ENCODE measurements around the gene BCL2L14. TPM values are rescaled to one million over a fixed set of nuclear protein-coding genes. Genes with fewer than 3 reads are reported as not detected.

Gene BCL2L14
- total RNA-seq, 2 experiments from 2014 or later = 0.28 to 0.38 TPM

DNA sequence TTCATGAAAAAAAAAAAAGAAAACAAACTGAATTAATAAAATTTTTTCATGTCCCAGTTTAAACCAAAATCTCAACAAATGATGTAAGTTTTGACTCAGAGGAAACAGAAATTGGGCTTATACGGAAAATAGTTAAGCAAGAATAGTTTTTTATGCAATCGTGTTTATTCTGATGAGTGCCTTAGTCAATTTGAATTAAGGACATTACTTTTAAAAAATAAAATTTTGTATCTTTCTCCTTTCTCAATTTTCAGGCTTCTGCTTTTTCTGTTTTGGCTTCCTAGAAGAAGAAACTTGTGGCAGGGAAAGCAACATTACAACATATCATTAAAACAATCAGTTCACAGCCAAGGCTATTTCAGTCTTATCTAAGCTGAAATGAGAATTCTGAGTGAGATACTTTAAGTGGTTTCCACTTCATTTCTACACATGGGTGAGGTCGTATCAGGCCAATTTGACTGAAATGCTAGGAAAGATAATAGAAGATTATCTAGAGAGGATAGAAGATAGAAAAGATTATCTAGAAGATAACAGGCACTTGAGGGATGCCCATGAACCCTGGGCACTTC, 52.4 kb downstream of the BCL2L14 start:
- no peaks in the 10 kb centered on the region for H3K4me1 ChIP-seq (ENCODE audit: insufficient read depth, low read length)
- no peak overlapping the region for H3K27ac ChIP-seq (ENCODE audit: low read depth in 1 of 2, low read length in 2 of 2)
- TF ChIP-seq, protein P1, sequence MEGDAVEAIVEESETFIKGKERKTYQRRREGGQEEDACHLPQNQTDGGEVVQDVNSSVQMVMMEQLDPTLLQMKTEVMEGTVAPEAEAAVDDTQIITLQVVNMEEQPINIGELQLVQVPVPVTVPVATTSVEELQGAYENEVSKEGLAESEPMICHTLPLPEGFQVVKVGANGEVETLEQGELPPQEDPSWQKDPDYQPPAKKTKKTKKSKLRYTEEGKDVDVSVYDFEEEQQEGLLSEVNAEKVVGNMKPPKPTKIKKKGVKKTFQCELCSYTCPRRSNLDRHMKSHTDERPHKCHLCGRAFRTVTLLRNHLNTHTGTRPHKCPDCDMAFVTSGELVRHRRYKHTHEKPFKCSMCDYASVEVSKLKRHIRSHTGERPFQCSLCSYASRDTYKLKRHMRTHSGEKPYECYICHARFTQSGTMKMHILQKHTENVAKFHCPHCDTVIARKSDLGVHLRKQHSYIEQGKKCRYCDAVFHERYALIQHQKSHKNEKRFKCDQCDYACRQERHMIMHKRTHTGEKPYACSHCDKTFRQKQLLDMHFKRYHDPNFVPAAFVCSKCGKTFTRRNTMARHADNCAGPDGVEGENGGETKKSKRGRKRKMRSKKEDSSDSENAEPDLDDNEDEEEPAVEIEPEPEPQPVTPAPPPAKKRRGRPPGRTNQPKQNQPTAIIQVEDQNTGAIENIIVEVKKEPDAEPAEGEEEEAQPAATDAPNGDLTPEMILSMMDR (IDR thresholded peaks at IDR 0.05) = no peak
- Mint-ChIP-seq H3K36me3 (ENCODE audit: low read depth) (peaks cover 74% of the 10 kb centered on the region), H3K4me3 (no peak overlapping the region), H3K4me1 (ENCODE audit: low read depth) (no peaks in the 10 kb centered on the region), H3K27ac (no peak overlapping the region), H3K9me3 (no peaks in the 10 kb centered on the region), H3K27me3 (no peaks in the 10 kb centered on the region)
- ATAC-seq (ENCODE audit: poor library complexity) (no peak), DNase-seq (no peak)
- H3K27me3 ChIP-seq (ENCODE audit: control insufficient read depth in 1 of 2, insufficient read depth in 2 of 2, low read length in 2 of 2) = no peaks in the 10 kb centered on the region
- intact Hi-C loops (cut with DNase I, micrococcal nuclease) = no loop called here
- no peaks in the 10 kb centered on the region for H3K9me3 ChIP-seq (ENCODE audit: control insufficient read depth in 1 of 2, insufficient read depth in 1 of 2, low read length in 2 of 2)
- peaks cover 3% of the 10 kb centered on the region for H3K36me3 ChIP-seq (ENCODE audit: insufficient read depth, low read length)
- ChIA-PET POLR2A (no interaction called here), CTCF (no interaction called here)
- H3K4me3 ChIP-seq (ENCODE audit: low read length) = no peak overlapping the region

DNA sequence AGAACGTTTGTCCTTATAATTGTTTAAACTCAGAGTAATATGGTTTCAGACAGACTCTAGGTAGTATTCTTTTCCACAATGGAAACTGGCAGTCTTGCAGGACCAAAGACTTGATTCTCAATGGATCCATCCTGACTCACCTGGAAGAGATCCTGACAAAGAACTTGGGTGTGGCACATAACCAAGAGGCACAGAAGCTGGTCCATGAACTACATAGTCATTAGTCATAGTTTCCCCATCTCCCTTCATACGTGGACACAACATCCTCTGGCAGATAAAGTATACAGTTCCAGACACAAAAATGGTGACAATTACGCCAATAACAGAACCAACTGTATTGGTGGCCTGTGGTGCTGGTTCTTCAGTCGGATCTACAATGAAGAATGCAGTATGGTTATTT, 55.8 kb downstream of the BCL2L14 start:
- POLR2A ChIA-PET = no interaction called here
- CTCF ChIA-PET = interaction anchor here (1.1 kb wide), 1 partner anchor 15 kb away, joined by 3 read pairs; no protein-coding TSS in a partner anchor

DNA sequence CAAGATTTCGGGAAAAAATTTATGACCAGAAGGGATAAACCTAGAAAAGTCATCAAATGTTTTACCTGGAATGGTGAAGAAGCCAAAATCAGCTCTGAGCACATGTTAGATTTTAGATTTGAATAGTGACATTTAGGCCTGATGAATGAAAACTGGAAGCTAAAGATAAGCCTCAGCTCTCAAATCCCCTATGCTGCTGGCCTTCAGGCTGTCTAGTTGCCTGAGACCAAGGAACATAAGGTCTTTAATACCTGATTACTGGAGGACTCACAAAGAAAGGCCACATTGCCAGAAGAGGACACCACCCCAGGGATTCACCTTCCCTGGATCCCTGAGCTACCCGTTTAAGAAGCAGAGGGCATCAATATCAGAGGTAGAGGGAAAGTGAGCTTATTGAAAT, 56.6 kb downstream of the BCL2L14 start:
- TF ChIP-seq, protein P1 (IDR thresholded peaks at IDR 0.05) = no peak
- Mint-ChIP-seq H3K36me3 (ENCODE audit: low read depth) (peaks cover 77% of the 10 kb centered on the region), H3K4me3 (no peak overlapping the region), H3K4me1 (ENCODE audit: low read depth) (no peaks in the 10 kb centered on the region), H3K9me3 (no peaks in the 10 kb centered on the region), H3K27me3 (no peaks in the 10 kb centered on the region), H3K27ac (no peak overlapping the region)
- Histone ChIP-seq H3K4me3 (ENCODE audit: low read length) (no peak overlapping the region), H3K27ac (ENCODE audit: low read depth in 1 of 2, low read length in 2 of 2) (no peak overlapping the region), H3K27me3 (ENCODE audit: control insufficient read depth in 1 of 2, insufficient read depth in 2 of 2, low read length in 2 of 2) (no peaks in the 10 kb centered on the region), H3K4me1 (ENCODE audit: insufficient read depth, low read length) (no peaks in the 10 kb centered on the region), H3K36me3 (ENCODE audit: insufficient read depth, low read length) (peaks cover 3% of the 10 kb centered on the region), H3K9me3 (ENCODE audit: control insufficient read depth in 1 of 2, insufficient read depth in 1 of 2, low read length in 2 of 2) (no peaks in the 10 kb centered on the region)
- ChIA-PET CTCF (interaction anchor here (0.8 to 0.9 kb wide), 2 partner anchors 10 to 12 kb away, joined by 3 to 4 read pairs; no protein-coding TSS in a partner anchor), POLR2A (no interaction called here)
- DNase-seq = no peak
- ATAC-seq (ENCODE audit: poor library complexity) = no peak
- intact Hi-C loops (cut with DNase I, micrococcal nuclease) = no loop called here

More for the DNA sequence above, 55.8 kb downstream of the BCL2L14 start:
- no peaks in the 10 kb centered on the region for H3K9me3 ChIP-seq (ENCODE audit: control insufficient read depth in 1 of 2, insufficient read depth in 1 of 2, low read length in 2 of 2)
- no peak overlapping the region for H3K27ac Mint-ChIP-seq
- no peak overlapping the region for H3K4me3 ChIP-seq (ENCODE audit: low read length)
- no peaks in the 10 kb centered on the region for H3K4me1 Mint-ChIP-seq (ENCODE audit: low read depth)
- H3K36me3 Mint-ChIP-seq (ENCODE audit: low read depth) = peaks cover 81% of the 10 kb centered on the region
- H3K4me3 Mint-ChIP-seq = no peak overlapping the region
- H3K27me3 Mint-ChIP-seq = no peaks in the 10 kb centered on the region
- DNase-seq (no peak), ATAC-seq (ENCODE audit: poor library complexity) (no peak)
- H3K4me1 ChIP-seq (ENCODE audit: insufficient read depth, low read length) = no peaks in the 10 kb centered on the region
- TF ChIP-seq, protein P1 (IDR thresholded peaks at IDR 0.05) = no peak
- H3K27me3 ChIP-seq (ENCODE audit: control insufficient read depth in 1 of 2, insufficient read depth in 2 of 2, low read length in 2 of 2) = no peaks in the 10 kb centered on the region
- H3K27ac ChIP-seq (ENCODE audit: low read depth in 1 of 2, low read length in 2 of 2) = no peak overlapping the region
- intact Hi-C loops (cut with DNase I, micrococcal nuclease) = no loop called here
- H3K9me3 Mint-ChIP-seq = no peaks in the 10 kb centered on the region
- H3K36me3 ChIP-seq (ENCODE audit: insufficient read depth, low read length) = peaks cover 3% of the 10 kb centered on the region

Measured in CD4-positive, alpha-beta T cell (primary cell).